H1 (cell line): ENCODE results near the gene HK2. TPM values are rescaled to one million over a fixed set of nuclear protein-coding genes. Genes with fewer than 3 reads are reported as not detected.
"Not testable (repeated sequence)": the region's sequence is repeated elsewhere in the genome, so short reads cannot be mapped to it uniquely, and the experiment has no call there.

Experiments
- CTCF ChIA-PET: fragments of 300-600 bp; sonication (Branson Sonifier 250); formaldehyde crosslinking; loops from one replicate; lab custom pipeline; 2021; ENCODE audit not compliant: partially characterized antibody; lab: Charles Lee
- POLR2A ChIA-PET: fragments of 300-600 bp; sonication (Branson Sonifier 250); formaldehyde crosslinking; loops from one replicate; lab custom pipeline; 2021; ENCODE audit warnings: inconsistent platforms; ENCODE audit not compliant: partially characterized antibody; lab: Charles Lee
- DNase-seq, 2 experiments: peaks; one replicate each; pipeline versions ENCODE4 v3.0.0 to v3.0.0-alpha.2; 2010 to 2022; ENCODE audit warnings: low spot score in 2 of 2, low read depth in 1 of 2, mixed read lengths in 1 of 2
- FAIRE-seq: peaks from 2 replicates; lab custom pipeline; 2011; peaks lifted over from hg19 to GRCh38; lab: Jason Lieb, UNC
- H2AFZ ChIP-seq: 2 replicates; pipeline ENCODE4 v1.8.1; 2012; ENCODE audit warnings: low read length, inconsistent platforms
- H2AK5ac ChIP-seq: 2 replicates; pipeline ENCODE4 v1.6.1; 2013; ENCODE audit warnings: low read depth, low read length
- H2BK120ac ChIP-seq: replicated peaks from 2 replicates; pipeline ENCODE3; 2013; ENCODE audit warnings: low read depth, low read length, inconsistent platforms
- H2BK12ac ChIP-seq: 2 replicates; pipeline ENCODE4 v1.6.1; 2013; ENCODE audit warnings: low read depth, low read length
- H2BK15ac ChIP-seq: 2 replicates; pipeline ENCODE4 v1.6.1; 2013; ENCODE audit warnings: low read length
- H2BK20ac ChIP-seq: 2 replicates; pipeline ENCODE4 v1.6.1; 2013; ENCODE audit warnings: low read length
- H2BK5ac ChIP-seq: 2 replicates; pipeline ENCODE4 v1.6.1; 2013; ENCODE audit warnings: low read depth, low read length
- H3K14ac ChIP-seq: 2 replicates; pipeline ENCODE4 v1.6.1; 2013; ENCODE audit warnings: inconsistent platforms; ENCODE audit not compliant: insufficient read length
- H3K18ac ChIP-seq: 2 replicates; pipeline ENCODE4 v1.6.1; 2013; ENCODE audit warnings: low read length; ENCODE audit errors: extremely low read depth
- H3K23ac ChIP-seq: 2 replicates; pipeline ENCODE4 v1.6.1; 2013; ENCODE audit warnings: inconsistent platforms; ENCODE audit not compliant: insufficient read length
- H3K23me2 ChIP-seq: 2 replicates; pipeline ENCODE4 v1.6.1; 2013; ENCODE audit warnings: low read depth, low read length
- H3K27ac ChIP-seq: 2 replicates; pipeline ENCODE4 v1.6.1; 2011; ENCODE audit warnings: low read depth, low read length, inconsistent platforms
- H3K27me3 ChIP-seq, 4 experiments: replicated peaks in 1 of 4; 1 replicate in 1 of 4; 2 replicates in 3 of 4; pipeline versions ENCODE4 v1.6.1 to v1.8.1; 2011 to 2013; ENCODE audit warnings: low read length in 3 of 4, mild to moderate bottlenecking in 3 of 4, inconsistent platforms in 2 of 4, mixed read lengths in 2 of 4, moderate library complexity in 1 of 4; ENCODE audit not compliant: control insufficient read depth in 3 of 4, insufficient read depth in 3 of 4; ENCODE audit errors: extremely low read depth in 1 of 4
- H3K36me3 ChIP-seq, 4 experiments: 2 replicates each; pipeline versions ENCODE4 v1.6.1 to v1.8.1; 2011 to 2013; ENCODE audit warnings: mild to moderate bottlenecking in 4 of 4, low read length in 3 of 4, moderate library complexity in 2 of 4, control low read depth in 1 of 4, inconsistent platforms in 1 of 4; ENCODE audit not compliant: insufficient read depth in 4 of 4, control insufficient read depth in 2 of 4
- H3K4ac ChIP-seq: replicated peaks from 2 replicates; pipeline ENCODE3; 2013; ENCODE audit warnings: low read length, low read depth, mixed read lengths, inconsistent platforms; ENCODE audit not compliant: insufficient read length
- H3K4me1 ChIP-seq, 4 experiments: replicated peaks in 1 of 4; 1 replicate in 1 of 4; 2 replicates in 3 of 4; pipeline versions ENCODE4 v1.6.1 to v1.8.1; 2011 to 2013; ENCODE audit warnings: low read length in 3 of 4, inconsistent platforms in 2 of 4, mixed read lengths in 1 of 4; ENCODE audit not compliant: insufficient read depth in 4 of 4, control insufficient read depth in 3 of 4
- H3K4me2 ChIP-seq, 2 experiments: 2 replicates each; pipeline versions ENCODE4 v1.6.1 to v1.8.1; 2011 to 2013; ENCODE audit warnings: low read depth in 2 of 2, low read length in 2 of 2, control low read depth in 1 of 2, inconsistent platforms in 1 of 2, mild to moderate bottlenecking in 1 of 2; ENCODE audit not compliant: insufficient read depth in 1 of 2
- H3K4me3 ChIP-seq, 4 experiments: fragments of 200-600, 300-600 bp in 1 of 4; sonication (generic), shearing (Covaris generic), sonication (Bioruptor Twin) in 1 of 4; 2 replicates each; pipeline versions ENCODE4 v1.5.1 to v1.8.1; 2011 to 2016; ENCODE audit warnings: low read length in 4 of 4, low read depth in 3 of 4, control low read depth in 2 of 4, inconsistent platforms in 2 of 4, mild to moderate bottlenecking in 2 of 4, mixed read lengths in 1 of 4, moderate library complexity in 1 of 4; ENCODE audit not compliant: insufficient read depth in 2 of 4; ENCODE audit errors: extremely low read depth in 1 of 4
- H3K56ac ChIP-seq: replicated peaks from 2 replicates; pipeline ENCODE3; 2013; ENCODE audit warnings: low read depth, mild to moderate bottlenecking, mixed read lengths, low read length, inconsistent platforms; ENCODE audit not compliant: insufficient read length
- H3K79me1 ChIP-seq: 2 replicates; pipeline ENCODE4 v1.6.1; 2013; ENCODE audit warnings: low read depth, low read length, control low read depth
- H3K79me2 ChIP-seq, 2 experiments: 2 replicates each; pipeline versions ENCODE4 v1.6.1 to v1.8.1; 2012 to 2013; ENCODE audit warnings: low read length in 2 of 2, mild to moderate bottlenecking in 2 of 2, inconsistent platforms in 1 of 2; ENCODE audit not compliant: insufficient read depth in 2 of 2, control insufficient read depth in 1 of 2
- H3K9ac ChIP-seq, 4 experiments: replicated peaks in 1 of 4; 1 replicate in 1 of 4; 2 replicates in 3 of 4; pipeline versions ENCODE4 v1.6.1 to v1.8.1; 2011 to 2013; ENCODE audit warnings: low read depth in 3 of 4, low read length in 3 of 4, control low read depth in 2 of 4, mild to moderate bottlenecking in 2 of 4, moderate library complexity in 2 of 4, inconsistent platforms in 1 of 4; ENCODE audit errors: extremely low read depth in 1 of 4
- H3K9me3 ChIP-seq, 2 experiments: 2 replicates each; pipeline versions ENCODE4 v1.6.1 to v1.8.1; 2012 to 2013; ENCODE audit warnings: mild to moderate bottlenecking in 2 of 2, moderate library complexity in 2 of 2, control low read depth in 1 of 2, inconsistent platforms in 1 of 2, low read depth in 1 of 2, low read length in 1 of 2, mixed read lengths in 1 of 2; ENCODE audit not compliant: insufficient read depth in 2 of 2
- H4K20me1 ChIP-seq, 2 experiments: replicated peaks in 1 of 2; 2 replicates each; pipeline versions ENCODE3 to v1.8.1; 2011 to 2013; ENCODE audit warnings: inconsistent platforms in 2 of 2, low read length in 2 of 2, mild to moderate bottlenecking in 1 of 2; ENCODE audit not compliant: insufficient read depth in 2 of 2, control insufficient read depth in 1 of 2
- H4K5ac ChIP-seq: 2 replicates; pipeline ENCODE4 v1.6.1; 2013; ENCODE audit warnings: low read length, low read depth, mixed read lengths, inconsistent platforms; ENCODE audit not compliant: insufficient read length
- H4K8ac ChIP-seq: 2 replicates; pipeline ENCODE4 v1.8.0; 2013; ENCODE audit warnings: mild to moderate bottlenecking, moderate library complexity, low read length, inconsistent platforms; ENCODE audit not compliant: insufficient read depth; ENCODE audit errors: extremely low read depth
- H4K91ac ChIP-seq: replicated peaks from 2 replicates; pipeline ENCODE3; 2013; ENCODE audit warnings: low read length, mixed read lengths, inconsistent platforms; ENCODE audit not compliant: insufficient read length
- WGBS, 2 experiments: shearing (Covaris generic) in 1 of 2; methylation state at CpG; one replicate each; pipeline versions ENCODE4 v1.1.6 to v1.1.7; 2013 to 2015; ENCODE audit warnings: low lambda C conversion rate in 2 of 2, mixed read lengths in 2 of 2, inconsistent platforms in 1 of 2, low coverage in 1 of 2, missing lambda C conversion rate in 1 of 2; ENCODE audit not compliant: insufficient replicate concordance in 2 of 2, insufficient coverage in 1 of 2, insufficient read length in 1 of 2; ENCODE audit errors: extremely low coverage in 1 of 2, missing lambda C conversion rate in 1 of 2; 5-methylcytosine and 5-hydroxymethylcytosine counted together
- polyA plus RNA-seq, 7 experiments: library from polyadenylated mRNA; depleted of rRNA in 3 of 7; stranded (reverse) in 5 of 7; unstranded in 2 of 7; fragments of >200 nt in 5 of 7; fragments of 200-250 nt in 2 of 7; gene quantifications; 1 replicate in 5 of 7; 2 replicates in 1 of 7; 4 replicates in 1 of 7; pipeline versions ENCODE4 v1.2.1 to v1.2.3, GENCODE V29; 2011 to 2013; ENCODE audit warnings: missing spikeins in 2 of 7, mixed read lengths in 2 of 7
- total RNA-seq: library from RNA; stranded (reverse); fragmentation: NEBNext Ultra II Directional; extraction: Animal tissue kit (Norgen Biotek cat#: 25700); gene quantifications from 2 replicates; pipeline ENCODE4 v1.2.1, GENCODE V29; 2021

The HK2 gene
- total and polyA plus RNA-seq, 2 of the 8 experiments (the other 6 are each of a cell fraction or from before 2014, with no cell fraction given), result 22.1 to 61.9 TPM

DNA sequence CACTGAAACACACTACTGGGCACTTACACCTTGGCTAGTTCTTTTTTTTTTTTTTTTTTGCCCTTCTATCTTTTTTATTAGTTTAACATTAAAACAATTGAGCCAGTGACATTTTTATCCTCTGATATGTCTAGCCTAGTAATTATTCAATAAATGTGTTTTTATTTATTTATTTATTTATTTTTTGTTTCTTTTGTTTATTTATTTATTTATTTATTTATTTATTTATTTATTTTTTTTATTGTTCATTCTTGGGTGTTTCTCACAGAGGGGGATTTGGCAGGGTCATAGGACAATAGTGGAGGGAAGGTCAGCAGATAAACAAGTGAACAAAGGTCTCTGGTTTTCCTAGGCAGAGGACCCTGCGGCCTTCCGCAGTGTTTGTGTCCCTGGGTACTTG lies 39.0 kb upstream of the HK2 start:
- WGBS, 2 experiments, result no CpG with 5 or more reads among the region's 2 CpGs
- not testable (repeated sequence) for H3K23me2 ChIP-seq

More for the DNA sequence above, 39.0 kb upstream of the HK2 start:
- CTCF ChIA-PET, H3K4me3 ChIP-seq, H3K27me3 ChIP-seq, H2AK5ac ChIP-seq, H2AFZ ChIP-seq, H2BK12ac ChIP-seq, H3K56ac ChIP-seq, H3K9ac ChIP-seq, H4K91ac ChIP-seq, H2BK20ac ChIP-seq, H3K79me2 ChIP-seq, POLR2A ChIA-PET, H4K5ac ChIP-seq, H2BK120ac ChIP-seq, H3K4me1 ChIP-seq, H3K36me3 ChIP-seq, H3K23ac ChIP-seq, H3K4me2 ChIP-seq, H4K20me1 ChIP-seq, DNase-seq, H3K18ac ChIP-seq, FAIRE-seq, H2BK5ac ChIP-seq, H4K8ac ChIP-seq, H3K14ac ChIP-seq, H3K79me1 ChIP-seq, H2BK15ac ChIP-seq, H3K27ac ChIP-seq, H3K4ac ChIP-seq: not testable (repeated sequence)
- peaks cover 4 to 13% of the 10 kb centered on the region in 2 experiments; a peak in 2 of 4 replicates for H3K9me3 ChIP-seq
